ENCODE data around the gene SORCS2.

The SORCS2 gene

DNA sequence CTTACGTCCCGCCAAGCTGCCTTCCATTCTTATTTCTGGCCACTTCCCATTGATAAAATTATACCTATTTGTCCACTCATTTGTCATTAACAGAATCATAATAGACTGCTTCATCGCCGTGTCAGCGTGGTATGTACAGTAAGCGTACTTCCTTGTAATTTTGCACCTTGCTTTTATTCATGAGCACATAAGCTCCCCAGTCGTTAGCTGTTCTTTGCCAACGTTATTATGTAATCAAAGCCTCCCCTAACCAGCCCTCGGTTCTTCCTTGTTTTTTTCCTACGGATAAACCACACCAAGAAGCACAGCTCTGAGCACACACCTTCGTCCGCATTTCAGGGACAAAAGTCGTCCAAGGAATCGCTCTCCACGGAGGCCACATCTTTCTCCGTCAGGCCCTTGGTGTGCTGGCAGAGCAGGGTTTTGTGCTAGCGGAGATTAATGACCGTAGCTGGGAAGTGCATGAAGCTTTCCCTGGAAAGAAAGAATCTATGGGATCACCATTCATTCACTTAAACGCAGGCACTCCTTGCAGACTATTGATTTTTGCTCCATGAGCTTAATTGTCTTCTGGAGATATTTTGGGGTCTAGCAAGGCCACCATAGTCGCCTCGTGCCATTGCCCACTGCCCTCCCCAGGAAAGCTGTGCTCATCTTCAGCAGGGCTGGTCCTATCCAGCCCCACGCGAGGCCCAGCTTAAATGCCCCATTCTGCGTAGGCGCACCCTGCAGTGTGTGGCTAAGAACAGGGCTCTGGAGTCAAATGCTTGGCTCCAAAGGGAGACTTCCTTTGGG is 443.3 kb downstream of the SORCS2 start:
- DNase-seq (ENCODE audit: low read depth in 2 of 2) = no peak

DNA sequence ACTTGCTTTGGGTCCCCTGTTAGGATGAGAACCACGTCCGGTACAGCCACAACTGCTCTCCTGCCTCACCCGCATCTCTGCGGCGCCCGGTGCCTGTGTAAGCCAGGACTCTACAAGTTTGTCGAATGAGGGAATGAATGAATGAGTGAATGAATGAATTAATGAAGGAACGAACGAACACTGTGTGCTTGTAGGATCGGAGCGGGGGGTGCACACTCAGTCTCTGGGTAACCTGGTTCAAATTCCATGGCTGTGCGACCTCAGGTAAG is 443.8 kb downstream of the SORCS2 start:
- no peak for DNase-seq (ENCODE audit: low read depth in 2 of 2)

DNA sequence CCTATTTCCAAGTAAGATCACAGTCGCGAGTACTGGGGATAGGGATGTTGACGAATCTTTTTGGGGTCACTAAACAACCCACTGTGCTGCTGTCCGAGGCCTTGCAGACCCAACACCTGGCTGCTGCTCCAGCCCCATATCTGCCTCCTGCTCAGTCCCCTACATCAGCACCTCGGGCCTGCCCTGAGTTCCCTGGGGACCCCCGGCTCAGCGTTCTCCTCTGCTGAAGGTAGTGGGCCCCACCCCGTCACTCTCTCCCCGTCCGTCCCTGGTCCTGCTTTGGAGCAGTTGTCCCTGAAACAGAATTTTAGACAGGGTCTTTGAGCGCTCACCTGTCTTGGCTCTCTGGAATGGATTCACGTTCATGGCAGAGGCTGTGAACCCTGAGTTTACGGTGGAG is 444.8 kb downstream of the SORCS2 start:
- DNase-seq (ENCODE audit: low read depth in 2 of 2) = no peak

DNA sequence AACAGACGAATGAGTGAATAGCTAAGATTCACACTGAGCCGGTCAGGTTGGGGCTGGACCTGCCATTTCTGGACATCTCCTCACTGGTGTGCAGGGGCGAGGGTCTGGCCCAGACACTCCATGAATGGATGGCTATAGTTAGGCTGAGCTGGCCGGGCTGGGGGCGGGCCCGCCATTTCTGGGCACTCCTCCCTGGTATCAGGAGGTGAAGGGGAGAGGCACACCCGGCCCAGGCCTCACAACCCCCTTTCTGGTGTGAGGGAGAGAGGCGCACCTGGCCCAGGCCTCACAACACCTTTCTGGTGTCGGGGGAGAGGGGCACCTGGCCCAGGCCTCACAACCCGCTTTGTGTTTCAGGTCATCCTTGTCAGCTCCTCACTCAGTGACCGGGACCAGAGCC is 445.6 kb downstream of the SORCS2 start:
- no peak for DNase-seq (ENCODE audit: low read depth in 2 of 2)

DNA sequence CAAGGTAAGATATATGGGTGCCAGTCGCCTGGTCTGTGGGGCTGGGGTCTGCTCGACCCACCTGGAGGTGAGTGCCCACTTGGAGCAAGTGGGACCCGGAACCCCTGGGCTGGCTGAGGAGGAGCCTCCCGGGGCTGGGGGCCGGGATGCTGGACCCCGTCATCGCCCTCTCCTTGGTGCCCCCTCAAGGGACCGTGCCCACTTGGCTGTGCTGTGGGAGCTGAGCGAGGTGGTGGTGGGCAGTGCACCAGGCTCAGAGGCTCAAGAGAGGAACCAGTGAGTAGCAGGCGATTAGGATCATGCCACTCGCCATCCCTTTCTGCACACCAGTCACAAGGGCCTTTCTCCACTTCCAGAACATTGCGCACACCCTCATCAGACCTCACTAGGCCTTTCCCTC is 446.2 kb downstream of the SORCS2 start:
- no peak for DNase-seq (ENCODE audit: low read depth in 2 of 2)

DNA sequence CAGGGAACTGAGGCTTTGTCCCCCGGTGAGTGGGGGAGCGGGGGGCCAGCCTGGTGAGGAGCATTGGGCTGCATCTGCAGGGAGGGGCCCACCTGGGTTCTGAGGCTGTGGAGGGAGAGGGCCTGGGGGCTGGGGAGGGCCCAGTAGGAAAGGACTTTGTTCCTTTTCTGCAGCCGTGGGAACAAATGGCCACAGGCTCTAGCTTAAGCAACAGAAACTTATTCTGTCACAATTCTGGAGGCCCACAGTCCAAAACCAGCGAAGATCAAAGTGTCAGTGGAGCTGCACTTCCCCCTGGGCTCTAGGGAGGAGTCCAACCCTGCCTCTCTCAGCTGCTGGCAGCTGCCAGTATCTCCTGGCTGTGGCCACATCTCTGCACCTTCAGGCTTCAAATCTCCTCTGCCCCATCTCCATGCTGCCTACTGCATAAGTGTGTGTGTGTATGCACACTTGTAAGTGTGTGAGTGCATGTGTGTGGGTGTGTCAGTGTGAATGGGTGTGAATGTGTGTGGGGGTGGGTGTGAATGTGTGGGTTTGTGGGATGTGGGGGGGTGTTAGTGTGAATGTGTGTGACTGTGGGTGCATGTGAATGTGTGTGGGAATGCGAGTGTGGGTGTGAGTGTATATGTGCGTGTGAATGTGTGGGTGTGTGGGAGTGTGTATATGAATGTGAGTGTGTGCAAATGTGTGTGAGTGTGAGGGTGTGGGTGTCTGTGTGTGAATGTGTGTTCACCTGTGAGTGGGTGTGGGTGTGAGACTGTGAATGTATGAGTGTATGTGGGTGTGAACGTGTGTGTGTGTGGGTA is 446.8 kb downstream of the SORCS2 start:
- no peak for DNase-seq (ENCODE audit: low read depth in 2 of 2)

DNA sequence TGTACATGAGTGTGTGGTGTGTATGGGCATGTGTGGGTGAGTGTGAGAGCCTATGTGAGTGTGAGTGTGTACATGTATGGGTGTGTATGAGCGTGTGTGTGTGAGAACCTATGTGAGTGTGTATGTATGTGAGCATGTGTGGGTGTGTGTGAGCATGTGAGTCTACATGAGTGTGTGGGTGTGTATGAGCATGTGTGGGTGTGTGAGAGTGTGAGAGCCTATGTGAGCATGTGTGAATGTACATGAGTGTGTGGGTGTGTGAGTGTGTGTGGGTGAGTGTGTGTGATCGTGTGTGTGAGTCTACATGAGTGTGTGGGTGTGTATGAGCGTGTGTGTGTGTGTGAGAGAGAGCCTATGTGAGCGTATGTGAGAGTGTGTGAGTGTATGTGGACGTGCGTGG is 447.8 kb downstream of the SORCS2 start:
- no peak for DNase-seq (ENCODE audit: low read depth in 2 of 2)

DNA sequence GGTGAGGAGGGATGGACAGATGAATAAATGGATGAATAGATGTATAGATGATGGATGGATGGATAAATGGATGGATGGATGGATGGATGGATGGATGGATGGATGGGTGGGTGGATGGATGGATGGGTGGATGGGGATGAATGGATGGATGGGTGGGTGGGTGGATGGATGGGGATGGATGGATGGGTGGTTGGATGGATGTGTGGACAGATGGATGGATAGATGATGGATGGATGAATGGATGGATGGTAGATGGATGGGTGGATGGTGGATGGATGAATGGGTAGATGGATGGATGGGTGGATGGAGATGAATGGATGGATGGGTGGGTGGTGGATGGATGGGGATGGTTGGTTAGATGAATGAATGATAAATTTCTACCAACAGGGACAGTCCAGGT is 449.4 kb downstream of the SORCS2 start:
- no peak for DNase-seq (ENCODE audit: low read depth in 2 of 2)

DNA sequence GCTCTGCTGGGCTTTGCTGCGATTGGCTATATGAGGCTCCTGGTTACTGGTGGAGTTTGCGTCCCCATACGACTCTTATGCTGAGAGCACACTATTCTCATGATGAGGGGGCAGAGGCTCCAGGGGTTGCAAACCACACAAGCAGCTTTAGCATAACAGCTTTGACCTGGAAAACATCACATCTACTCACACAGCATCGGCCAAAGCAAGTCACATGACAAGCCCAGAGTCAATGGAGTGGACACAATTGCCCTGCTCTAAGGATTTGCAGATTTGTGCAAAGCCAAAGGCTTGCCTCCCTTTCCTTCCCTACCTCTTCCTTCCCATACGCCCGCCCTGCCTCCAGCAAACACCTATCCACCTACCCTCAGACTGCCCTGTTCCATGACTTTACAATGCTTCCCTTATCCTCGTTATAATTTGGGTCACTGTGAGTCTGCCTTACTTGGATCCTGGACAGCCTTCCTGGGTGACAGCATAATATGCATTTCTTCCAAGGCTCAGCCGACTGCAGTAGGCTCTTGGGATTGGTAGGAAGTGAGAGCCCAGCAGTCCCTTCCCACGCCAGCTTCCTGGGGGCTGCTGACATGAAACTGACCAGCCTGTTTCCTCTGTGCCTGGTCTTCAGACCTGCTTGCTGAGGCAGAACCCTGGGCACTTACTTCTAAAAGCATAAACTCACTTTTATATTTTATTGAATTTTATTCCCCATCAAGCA is 450.6 kb downstream of the SORCS2 start:
- DNase-seq (ENCODE audit: low read depth in 2 of 2) = no peak

DNA sequence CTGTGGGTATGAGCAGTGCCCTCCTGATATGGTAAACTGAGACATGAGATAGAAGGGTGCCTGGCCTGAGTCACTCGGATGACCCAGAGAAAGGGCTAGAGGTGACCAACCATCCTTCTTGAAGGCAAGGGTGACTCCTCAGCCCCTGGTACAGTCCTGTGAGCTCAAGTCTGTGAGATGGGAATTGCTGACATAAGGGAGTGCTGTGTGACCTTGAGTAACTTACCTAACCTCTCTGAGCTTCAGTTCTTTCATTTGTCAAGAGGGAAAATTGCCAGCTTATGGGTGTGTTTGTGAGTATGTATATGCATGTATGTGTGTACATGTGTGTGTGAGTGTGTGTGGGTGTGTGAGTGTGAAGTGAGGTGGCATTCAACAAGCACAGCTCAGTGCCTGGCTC is 452.8 kb downstream of the SORCS2 start:
- no peak for DNase-seq (ENCODE audit: low read depth in 2 of 2)

DNA sequence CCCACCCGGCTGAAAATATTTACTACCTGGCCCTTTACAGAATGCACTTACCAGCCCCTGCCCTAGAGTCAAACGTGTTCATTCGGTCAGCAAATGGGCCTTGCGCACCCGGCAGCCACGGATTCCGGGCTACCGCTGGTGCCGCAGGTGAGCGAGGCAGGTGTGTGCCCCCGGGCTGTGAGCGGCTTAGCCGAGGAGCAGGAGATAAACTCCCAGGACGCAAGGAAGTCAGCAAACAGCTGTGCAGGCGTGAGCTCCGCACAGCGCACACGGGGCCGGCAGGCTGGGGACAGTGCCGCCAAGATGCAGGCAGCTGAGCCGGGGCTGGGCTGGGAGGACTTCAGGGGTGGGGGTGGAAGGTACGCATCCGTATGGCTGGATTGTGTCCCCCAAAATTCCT is 453.6 kb downstream of the SORCS2 start:
- no peak for DNase-seq (ENCODE audit: low read depth in 2 of 2)

DNA sequence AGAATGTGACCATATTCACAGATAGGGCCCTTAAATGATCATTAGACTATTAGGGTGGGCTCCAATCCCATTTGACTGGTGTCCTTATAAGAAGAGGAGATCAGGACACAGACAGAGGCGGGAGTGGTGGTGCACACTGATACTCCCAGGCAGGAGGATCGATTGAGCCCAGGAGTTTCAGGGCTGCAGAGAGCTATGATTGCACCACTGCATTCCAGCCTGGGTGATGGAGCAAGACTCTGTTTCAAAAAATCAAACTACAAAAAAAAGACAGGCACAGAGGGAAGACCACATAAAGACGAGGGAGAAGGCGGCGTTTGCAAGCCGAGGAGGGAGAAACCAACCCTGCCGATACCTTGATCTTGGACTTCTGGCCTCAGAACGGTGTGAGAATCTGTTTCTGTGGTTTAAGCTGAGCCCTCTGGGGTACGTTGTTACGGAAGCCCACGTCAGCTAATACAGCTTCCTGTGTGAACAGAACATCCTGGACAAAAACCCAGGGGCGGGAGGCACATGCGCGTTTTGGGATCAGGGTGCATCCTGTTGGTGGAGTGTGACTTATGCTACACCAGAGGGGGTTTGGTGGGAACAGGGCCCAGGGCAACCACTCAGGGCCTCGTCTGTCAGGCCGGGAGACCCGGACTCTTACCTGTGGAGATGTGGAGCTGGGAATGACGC is 454.2 kb downstream of the SORCS2 start:
- DNase-seq (ENCODE audit: low read depth in 2 of 2) = no peak

DNA sequence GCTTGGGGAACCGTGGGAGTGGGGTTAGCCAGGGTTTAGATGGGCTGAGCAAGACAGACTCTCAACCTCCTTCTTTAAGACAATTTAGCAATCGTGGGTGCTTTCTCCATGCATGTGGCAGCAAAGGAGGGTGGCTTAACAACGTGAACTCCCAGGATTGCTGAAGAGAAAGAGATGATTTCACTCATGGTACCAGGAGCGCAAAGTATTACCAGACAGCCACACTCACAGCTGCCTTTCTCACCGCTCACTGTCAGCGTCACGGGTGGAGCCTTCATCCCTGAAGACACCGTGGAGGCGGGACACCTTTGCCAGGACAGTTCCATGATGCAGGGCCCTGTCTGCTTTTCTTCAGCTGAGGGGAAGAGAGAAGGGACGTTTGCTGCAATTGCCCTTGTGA is 454.8 kb downstream of the SORCS2 start:
- DNase-seq (ENCODE audit: low read depth in 2 of 2) = no peak

DNA sequence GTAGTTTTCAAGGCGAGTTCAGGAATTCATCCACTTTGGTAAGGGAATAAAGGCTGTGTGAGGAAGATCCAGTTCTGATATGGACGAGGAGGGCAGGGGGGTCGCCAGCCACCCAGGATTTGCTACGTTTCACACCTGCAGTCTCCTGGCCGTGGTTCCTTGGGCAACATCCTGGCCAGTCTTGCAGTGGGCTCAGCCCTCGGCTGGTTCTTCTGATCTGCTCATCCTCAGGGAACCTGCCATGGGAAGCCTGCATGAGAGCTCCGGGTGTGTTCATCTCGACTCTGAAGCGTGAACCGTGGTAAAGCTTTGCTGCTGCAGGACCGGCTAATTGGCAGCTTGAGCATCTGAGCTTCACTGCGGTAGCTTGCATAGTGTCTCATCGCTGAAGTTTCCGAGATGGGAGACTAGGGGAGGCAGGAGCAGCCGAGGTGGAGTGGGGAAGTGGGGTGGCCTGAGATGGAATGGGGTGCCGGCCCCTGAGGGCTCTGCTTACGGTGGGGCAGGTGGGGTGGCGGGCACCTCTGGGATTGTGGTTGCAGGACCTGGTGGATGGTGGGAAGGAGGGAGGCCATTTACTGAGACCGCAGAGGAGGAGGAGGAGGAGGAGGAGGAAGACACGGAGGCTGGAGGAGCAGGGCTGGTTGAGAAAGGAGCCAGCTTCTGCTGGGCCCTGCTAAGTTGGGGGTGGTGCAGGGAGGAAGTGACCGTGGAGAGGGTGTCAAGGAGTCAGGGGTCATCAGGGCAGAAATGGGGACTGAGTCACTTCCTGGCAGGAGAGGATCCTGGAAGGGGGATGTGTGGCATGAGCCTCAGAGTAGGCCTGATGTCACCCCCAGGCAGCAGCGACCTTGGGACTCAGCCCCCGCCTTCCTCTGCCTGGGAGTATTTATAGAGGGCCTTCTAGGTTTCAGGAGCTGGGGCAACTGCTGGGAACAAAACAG is 455.5 kb downstream of the SORCS2 start:
- no peak for DNase-seq (ENCODE audit: low read depth in 2 of 2)

DNA sequence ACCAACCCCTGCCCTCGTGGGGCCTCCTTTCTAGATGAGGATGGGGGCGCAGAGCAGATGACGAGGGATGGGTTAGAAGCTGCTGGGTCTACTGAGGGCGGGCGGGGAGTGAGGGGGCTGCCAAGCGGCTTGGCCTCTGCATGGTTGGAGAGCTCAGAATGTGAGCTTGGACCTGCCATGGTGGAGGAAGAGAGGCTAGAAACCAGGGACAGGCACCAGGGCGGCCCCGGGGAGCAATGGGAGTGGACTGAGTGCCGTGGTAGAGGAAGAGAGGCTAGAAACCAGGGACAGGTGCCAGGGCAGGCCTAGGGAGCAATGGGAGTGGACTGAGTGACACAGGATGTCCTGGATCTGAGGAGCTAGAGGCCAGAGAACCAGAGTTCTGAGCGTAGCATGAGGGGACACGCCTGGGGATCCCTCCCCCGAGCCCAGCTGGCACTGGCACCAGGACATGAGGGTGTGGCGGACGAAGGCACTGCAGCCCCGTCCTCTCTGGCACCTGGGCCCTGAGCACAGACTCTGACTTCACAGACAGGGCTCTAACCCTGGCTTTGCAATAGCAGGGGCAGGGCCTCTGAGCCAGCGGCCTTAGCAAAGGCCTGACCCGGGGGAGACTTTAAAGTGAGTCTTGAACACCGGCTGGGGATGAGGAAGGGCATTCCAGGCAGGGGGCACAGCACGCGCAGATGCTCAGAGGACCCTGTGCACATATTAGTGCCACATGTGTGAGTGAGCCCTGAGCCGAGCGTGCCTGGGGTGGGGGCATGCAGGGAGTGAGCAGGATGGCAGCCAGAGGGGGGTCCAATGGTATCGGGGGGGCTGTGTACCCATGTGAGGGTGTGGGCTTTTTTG is 456.4 kb downstream of the SORCS2 start:
- DNase-seq (ENCODE audit: low read depth in 2 of 2) = no peak

DNA sequence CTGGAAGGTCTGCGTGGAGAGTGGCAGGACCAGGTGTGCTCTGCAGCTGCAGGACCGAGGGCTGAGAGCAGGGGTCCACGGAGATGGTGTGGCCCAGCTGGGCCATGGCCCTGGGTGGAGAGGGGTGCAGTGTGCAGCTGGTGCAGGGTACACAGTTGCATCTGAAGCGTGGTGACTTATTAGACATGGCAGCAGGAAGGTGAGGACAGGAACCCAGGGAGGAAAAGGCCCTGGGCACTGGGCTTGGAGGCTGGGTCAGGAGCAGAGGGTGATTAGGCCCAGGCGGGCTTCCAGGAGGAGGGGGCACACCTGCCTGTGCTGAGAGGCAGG is 457.0 kb downstream of the SORCS2 start:
- no peak for DNase-seq (ENCODE audit: low read depth in 2 of 2)

DNA sequence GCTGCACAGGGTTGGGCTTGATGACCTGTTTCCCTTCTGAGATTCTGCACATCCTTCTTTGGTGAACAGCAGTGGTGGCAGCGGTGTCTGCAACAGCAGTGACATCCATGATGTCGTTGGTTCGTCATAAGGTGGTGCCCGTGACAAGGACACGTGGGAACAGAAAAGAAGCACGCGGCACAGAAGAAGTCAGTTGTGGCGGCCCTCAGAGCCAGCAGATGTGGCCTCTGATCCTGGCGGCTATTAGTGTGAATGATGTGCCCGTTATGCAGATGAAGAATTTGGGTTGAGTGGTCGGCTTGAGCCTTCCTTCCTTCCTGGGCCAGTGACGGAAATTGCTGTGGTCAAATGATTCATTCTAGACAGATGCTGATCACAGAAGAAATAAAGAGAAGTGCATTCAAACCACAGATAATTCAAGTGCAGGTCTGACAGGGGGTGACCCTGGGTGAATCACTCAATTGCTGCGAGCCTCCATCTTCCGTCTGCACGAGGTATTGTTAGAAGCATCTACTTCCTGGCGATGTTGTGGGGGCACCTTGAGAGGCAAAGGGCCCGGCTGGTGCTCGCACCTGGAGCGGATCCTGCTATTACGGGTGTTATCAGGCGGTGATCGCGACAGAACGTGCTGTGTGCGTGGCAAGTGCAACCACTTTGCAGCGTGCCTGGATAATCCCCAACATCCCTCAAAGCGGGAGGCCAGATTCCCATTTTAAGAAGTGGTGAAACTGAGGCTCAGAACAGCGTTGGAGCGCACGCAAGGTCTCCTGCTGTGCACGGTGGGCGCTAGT is 457.6 kb downstream of the SORCS2 start:
- DNase-seq (ENCODE audit: low read depth in 2 of 2) = peak; percentile 26 to 37

DNA sequence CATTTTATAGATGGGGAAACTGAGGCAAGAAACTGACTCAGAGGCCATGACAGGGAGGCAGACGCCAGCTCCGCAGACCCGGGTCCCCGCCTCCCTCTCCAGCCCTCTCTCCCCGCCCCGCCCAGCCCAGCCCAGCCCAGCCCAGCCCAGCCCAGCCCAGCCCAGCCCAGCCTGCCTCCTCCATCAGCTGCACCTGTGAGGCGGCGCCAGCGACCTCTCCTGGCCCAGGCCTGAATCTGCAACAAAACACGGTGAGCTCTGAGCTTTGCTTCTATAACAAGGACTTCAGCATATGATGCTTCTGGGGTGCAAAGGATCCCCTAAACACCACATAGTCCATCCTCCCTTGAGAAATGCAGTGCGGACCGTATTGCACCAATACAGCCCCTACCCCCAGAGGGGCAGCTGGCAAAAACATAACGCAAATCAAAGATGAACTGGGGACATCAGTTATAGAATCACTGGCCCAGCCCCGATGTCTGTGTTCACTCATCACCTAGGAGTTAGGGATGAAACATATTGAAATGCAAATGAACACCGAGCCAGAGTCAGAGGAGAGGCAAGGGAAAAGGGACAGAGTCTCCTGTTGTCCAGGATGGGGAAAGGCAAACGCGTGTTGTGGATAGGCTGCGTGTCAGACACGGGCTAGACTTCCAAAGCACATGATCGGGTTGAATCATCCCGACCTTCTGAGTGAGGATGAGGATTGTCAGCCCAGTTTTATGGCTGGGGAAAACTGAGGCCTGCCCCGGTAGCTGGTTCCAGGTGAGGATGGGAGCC is 458.5 kb downstream of the SORCS2 start:
- peak in 1 of 2 donors; percentile 15 for DNase-seq (ENCODE audit: low read depth in 2 of 2)

DNA sequence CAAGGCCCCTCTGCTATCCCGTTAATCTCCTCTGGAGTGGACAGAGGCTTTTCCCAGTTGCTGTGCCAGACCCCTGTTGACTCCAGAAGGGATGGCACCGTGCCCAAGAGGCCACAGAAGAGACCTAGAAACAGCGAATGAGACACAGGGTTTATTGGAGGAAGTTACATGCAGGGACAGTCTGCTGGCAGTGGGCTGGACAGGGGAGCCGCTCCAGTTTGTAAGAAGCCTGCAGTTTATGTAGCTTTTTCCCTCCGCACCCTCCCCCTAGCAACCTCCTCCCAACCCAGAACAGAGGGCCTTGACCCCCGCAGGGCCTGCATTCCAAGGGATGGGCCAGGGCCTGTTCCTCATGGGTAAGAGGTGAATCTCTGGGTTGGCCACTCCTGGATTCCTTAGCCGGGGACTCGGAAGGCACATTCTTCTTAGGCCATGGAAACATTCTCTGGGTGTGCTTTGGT is 459.2 kb downstream of the SORCS2 start:
- DNase-seq (ENCODE audit: low read depth in 2 of 2) = no peak
